NCI-H1417 (cell line): ENCODE data around the gene DNM3.
"Not testable (repeated sequence)": the region's sequence is repeated elsewhere in the genome, so short reads cannot be mapped to it uniquely, and the experiment has no call there.

Source experiments
- DNase-seq, 3 experiments: peaks; one replicate each; lab custom pipeline; 2025; lab: John Stamatoyannopoulos, UW

Gene DNM3

GRCh38 chr1:172421974-172422604, 580.8 kb downstream of the DNM3 start:
- no peak for DNase-seq

GRCh38 chr1:172423336-172423735, 582.0 kb downstream of the DNM3 start:
- DNase-seq, result no peak

- DNase-seq, result no peak
Observed at GRCh38 chr1:172425339-172425738, 584.0 kb downstream of the DNM3 start.

GRCh38 chr1:172427191-172427590, 585.9 kb downstream of the DNM3 start:
- no peak for DNase-seq

- peak; percentile 53 to 82 (median 76) for DNase-seq
Observed at GRCh38 chr1:172429331-172430127, 588.2 kb downstream of the DNM3 start.

GRCh38 chr1:172430128-172430454, 588.8 kb downstream of the DNM3 start:
- DNase-seq, result no peak

- no peak for DNase-seq
Observed at GRCh38 chr1:172431204-172431603, 589.9 kb downstream of the DNM3 start.

- peak; percentile 10 to 92 (median 52) for DNase-seq
Observed at GRCh38 chr1:172431721-172432192, 590.5 kb downstream of the DNM3 start.

- DNase-seq, result not testable (repeated sequence)
Observed at GRCh38 chr1:172437183-172437582, 595.9 kb downstream of the DNM3 start.

GRCh38 chr1:172442404-172442803, 601.1 kb downstream of the DNM3 start:
- DNase-seq, result no peak

- DNase-seq, result peak in 1 of 3 experiments; percentile 34
Observed at GRCh38 chr1:172442843-172443565, 601.7 kb downstream of the DNM3 start.

- peak; percentile 81 to 96 (median 90) for DNase-seq
Observed at GRCh38 chr1:172443666-172444453, 602.6 kb downstream of the DNM3 start, which contains the start of gene PIGC. TSS of gene PIGC (minus strand) at chr1:172444069. CDS start at chr1:172442622, 1,447 bp downstream.

GRCh38 chr1:172446547-172446946, 605.2 kb downstream of the DNM3 start:
- no peak for DNase-seq

- no peak for DNase-seq
Observed at GRCh38 chr1:172447641-172448040, 606.3 kb downstream of the DNM3 start.

GRCh38 chr1:172448995-172449584, 607.8 kb downstream of the DNM3 start:
- DNase-seq, result peak in 2 of 3 experiments; percentile 30 to 56

- peak; percentile 27 to 65 (median 45) for DNase-seq
Observed at GRCh38 chr1:172449585-172450523, 608.6 kb downstream of the DNM3 start.

GRCh38 chr1:172450524-172450885, 609.2 kb downstream of the DNM3 start:
- DNase-seq, result peak in 2 of 3 experiments; percentile 51 to 78

GRCh38 chr1:172451002-172451443, 609.7 kb downstream of the DNM3 start:
- DNase-seq, result peak in 2 of 3 experiments; percentile 48 to 78

- no peak for DNase-seq
Observed at GRCh38 chr1:172452536-172453152, 611.3 kb downstream of the DNM3 start.

GRCh38 chr1:172453153-172453545, 611.9 kb downstream of the DNM3 start:
- DNase-seq, result no peak
